CD4-positive, alpha-beta T cell treated with Interferon alpha-2 for 1 hour (primary cell): ENCODE data around the gene DLGAP1.

ENCODE experiments used
- DNase-seq, 2 donors: peaks; one replicate each; pipeline ENCODE4 v3.0.0-alpha.2; 2020 to 2022

Gene DLGAP1

DNA sequence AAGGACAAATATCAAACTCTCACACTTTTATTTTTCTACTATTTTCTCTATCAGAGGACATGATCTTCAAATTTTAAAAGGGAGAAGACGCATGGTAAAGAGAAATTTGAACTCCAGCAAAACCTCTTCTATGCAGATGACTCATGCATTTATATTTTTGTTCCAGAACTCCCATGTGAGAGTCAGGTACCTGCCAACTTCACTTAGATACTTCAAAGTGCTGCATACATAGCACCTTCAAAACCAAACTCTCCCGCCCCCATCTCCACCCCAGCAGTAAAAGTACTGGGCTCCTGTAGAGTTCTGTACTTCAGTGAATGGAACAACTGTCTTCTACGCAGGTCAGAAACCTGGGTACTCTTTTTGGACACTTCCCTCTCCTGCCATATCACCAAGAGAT, 606.8 kb downstream of the DLGAP1 start:
- no peak for DNase-seq

GRCh38 chr18:3845161-3845560, 609.9 kb downstream of the DLGAP1 start:
- no peak for DNase-seq

DNA sequence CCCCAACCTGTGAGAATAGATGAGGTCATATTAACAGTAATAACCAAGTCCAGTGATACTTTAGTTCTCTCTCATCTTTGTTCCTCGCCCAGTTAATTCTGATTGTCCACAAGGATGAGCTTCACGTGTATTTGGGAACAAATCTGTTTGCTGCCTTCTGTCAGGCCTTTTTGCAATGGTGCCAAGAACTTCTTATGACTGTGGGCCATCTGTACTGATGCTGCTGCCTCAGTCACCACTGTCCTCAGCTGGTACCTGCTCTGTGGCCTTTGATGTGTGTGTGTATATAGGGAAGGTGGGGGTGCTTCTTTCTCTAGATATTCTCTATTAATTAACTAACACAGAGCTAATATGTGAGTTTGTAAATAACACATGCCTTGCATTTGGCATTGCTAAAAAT, 612.3 kb downstream of the DLGAP1 start:
- DNase-seq = no peak

DNA sequence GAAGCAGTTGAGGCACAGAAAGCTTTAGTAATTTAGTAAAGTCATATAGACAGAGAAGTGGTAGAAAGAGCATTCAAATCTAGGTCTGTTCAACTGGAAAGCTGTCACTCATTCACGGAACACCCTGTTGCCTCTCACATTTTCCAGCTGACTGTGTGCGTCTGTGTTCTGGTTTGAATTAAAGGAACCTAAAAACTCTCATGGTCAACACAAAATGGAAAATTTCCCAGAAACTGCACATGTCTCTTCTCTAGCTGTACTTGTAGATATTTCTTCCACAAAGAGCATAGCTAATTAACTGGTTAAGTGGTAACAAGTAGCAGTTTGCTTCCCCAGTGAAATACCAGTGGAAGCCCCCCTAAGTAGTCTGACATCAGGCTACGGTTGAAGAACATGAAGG, 614.3 kb downstream of the DLGAP1 start:
- no peak for DNase-seq

- DNase-seq = no peak
Measured at GRCh38 chr18:3839581-3839981, 615.5 kb downstream of the DLGAP1 start.

DNA sequence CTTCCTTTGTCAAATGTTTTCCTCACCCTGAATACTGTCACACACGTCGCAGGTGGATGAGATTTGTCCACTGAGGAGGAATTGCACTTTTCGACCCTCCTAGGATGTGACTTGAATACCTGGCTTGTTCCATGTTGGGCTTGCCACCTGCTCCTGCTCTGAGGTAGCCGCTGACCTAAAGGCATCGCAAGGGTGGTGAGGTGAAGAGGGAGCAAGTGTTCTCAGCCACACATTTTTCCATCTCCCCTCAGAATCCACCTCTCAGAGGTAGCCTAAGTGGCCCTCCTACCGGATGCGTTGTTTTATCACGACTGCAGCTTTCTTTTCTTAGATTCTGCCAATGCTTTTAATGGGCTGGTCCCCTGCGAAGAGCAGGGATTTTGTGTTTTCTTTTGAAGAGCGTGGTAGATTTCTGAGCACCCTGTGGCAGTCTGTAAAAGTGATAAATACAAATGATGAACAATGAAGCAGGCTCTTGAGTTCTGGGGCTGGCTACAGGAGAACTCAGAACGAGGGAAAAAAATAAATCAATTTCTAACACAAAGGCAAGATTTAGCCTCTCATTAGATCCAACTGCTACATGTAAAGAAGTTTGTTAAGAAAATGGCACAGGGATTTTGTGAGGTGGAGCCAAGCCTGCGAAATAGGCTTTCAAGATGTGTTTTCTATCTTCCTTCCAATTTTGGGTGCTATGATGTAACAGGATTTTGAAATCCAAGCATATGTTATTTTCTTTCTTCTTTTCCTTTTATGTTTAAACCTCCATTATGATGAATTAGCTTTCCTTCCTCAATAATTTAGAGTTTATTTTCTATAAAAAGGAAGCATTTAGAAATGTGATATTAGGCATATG, 618.4 kb downstream of the DLGAP1 start:
- no peak for DNase-seq

DNA sequence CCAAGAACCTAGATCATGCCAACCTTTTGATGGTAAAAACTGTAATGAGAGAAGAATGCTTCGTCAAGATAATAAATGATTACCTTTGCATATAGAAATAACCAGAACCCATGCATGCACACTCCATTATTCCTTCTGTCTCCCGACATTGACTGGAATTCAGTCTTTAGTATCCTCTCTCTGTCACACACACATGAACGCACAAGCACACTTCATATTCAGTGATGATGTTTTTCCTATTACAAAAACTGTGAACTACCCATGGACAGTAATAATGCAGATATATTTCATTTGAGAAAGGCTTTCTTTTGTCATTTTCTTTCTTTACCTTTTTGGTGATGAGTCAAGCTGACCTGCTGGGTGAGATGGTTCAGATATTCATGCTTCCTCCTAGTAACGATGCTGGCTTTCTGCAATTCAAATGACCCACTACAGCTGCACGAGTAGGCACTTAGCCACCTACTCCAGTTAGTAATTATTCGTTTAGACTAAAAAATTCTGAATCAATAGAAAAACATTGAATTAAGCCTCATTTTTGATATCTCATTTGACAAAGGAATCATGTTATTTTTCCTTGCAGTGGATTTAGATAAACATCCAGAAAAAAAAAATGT, 623.0 kb downstream of the DLGAP1 start:
- DNase-seq = no peak

GRCh38 chr18:3830604-3831003, 624.5 kb downstream of the DLGAP1 start:
- DNase-seq = no peak

DNA sequence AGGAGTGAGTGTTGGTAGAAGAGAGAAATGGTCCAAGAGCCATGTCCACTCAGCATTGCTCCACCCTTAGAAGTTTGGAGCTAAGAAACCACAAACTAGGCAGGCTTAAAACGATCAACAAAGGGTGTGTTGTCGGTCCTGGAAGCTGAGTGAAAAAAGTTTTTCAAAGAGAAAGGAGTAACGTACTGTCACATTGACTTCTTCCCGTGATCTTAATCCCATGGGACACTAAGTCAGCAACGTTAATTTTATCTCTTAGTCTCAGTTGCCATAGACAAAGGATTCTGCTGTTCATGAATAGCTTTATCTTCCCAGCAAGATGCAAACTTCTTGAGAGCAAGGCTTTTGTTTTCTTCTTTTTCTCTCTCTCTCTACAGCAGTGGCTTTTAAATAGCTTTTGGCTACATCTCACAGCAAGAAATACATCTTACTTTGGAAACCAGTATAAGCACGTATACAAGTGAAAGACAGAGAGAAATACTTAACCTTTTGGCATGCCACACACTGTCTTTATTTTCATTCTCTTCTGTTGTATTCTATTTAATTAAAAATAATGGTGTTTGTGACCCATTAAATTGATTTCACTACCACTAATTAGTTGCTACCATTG, 627.8 kb downstream of the DLGAP1 start:
- DNase-seq = no peak

GRCh38 chr18:3826021-3826420, 629.1 kb downstream of the DLGAP1 start:
- no peak for DNase-seq

- no peak for DNase-seq
Measured at GRCh38 chr18:3824101-3824500, 631.0 kb downstream of the DLGAP1 start.

- no peak for DNase-seq
Measured at GRCh38 chr18:3823073-3823472, 632.0 kb downstream of the DLGAP1 start.

- DNase-seq = no peak
Measured at GRCh38 chr18:3821524-3821923, 633.6 kb downstream of the DLGAP1 start.

DNA sequence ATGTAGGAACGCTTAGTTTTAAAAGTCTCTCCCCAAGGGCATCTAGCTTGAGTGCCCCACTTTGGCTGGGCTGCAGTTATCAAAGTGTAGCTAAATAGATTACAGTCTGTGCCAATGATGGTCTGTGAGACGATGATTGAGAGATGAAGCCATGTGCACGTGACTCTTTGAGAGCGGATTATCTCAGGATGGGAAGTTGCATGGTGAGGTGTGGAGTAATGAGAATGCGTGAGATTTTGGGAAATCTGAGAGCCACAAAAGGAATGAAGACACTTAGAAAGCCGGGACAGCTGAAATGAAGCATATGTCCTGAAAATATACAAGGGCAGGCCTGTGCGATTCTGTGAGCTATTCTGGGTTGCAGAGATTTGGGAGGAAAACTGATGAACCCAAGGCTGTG, 635.1 kb downstream of the DLGAP1 start:
- no peak for DNase-seq

GRCh38 chr18:3816610-3817363, 638.3 kb downstream of the DLGAP1 start:
- DNase-seq = no peak

- DNase-seq = no peak
Measured at GRCh38 chr18:3815991-3816390, 639.1 kb downstream of the DLGAP1 start.

- no peak for DNase-seq
Measured at GRCh38 chr18:3814816-3815215, 640.3 kb downstream of the DLGAP1 start.

DNA sequence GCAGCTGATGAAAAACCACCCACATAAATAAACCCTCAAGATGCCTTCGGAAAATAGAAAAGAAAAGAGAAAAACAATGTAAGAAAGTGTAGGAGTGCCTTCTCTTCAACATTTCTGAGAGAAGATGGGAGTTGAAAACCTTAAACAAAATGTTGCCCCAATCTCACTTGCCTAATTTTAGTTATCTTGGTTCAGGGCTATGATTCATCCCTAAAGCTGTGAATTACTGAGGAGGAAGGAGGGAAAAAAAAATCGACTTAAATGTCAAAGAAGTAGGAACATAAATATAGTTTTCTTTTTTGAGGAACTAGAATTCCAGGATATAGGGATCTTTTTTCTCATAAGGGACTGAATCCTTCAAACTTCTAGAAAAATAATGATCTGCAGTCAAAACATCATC, 644.8 kb downstream of the DLGAP1 start:
- DNase-seq = no peak

GRCh38 chr18:3808985-3809780, 645.9 kb downstream of the DLGAP1 start:
- DNase-seq = no peak

GRCh38 chr18:3806656-3807055, 648.5 kb downstream of the DLGAP1 start:
- DNase-seq = no peak

DNA sequence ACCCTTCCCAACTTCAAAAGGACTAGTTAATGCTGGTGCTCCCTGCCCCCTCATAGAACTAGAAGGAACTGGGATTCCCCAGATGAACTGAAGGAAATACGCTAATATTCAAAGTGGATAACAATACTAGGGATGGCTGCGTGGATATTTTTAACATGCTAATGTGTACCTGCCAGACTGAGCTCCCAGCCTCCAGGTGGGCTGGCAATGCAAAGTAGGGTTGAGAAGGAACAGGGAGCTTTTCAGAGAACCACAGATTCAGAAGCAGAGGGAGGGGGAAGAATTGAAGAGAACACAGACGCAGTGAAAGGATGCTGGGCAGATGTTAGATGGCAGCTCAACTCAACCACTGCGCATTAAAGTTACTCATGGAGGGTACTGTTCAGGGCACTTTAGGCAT, 650.8 kb downstream of the DLGAP1 start:
- no peak for DNase-seq

GRCh38 chr18:3803350-3803749, 651.8 kb downstream of the DLGAP1 start:
- no peak for DNase-seq

DNA sequence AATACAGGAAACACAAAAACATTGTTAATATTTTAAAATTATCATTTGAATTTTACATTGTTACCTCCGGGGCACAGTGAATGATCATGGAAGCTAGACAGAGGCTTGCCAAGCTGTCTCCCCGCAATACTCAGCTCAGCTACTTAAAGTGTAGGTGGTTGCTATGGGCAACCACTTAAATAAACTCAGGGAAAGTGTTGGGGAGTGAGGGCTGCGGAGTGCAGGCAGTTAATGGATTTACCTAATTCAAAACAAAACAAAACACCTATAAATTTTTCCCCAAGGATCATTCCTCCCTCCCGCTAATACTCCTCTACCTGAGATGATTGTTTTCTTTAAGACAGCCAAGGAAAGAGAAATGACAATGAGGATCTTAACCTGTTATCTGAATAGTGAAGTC, 655.6 kb downstream of the DLGAP1 start:
- DNase-seq = no peak
